Measurements from ENCODE around the gene AGBL4.
A peak's percentile ranks its signal among the peaks of the same experiment; 100 is the strongest.
"Not testable (repeated sequence)": the region's sequence is repeated elsewhere in the genome, so short reads cannot be mapped to it uniquely, and the experiment has no call there.

Gene AGBL4

GRCh38 chr1:50023292-50024159 is at the start of gene AGBL4:
AGBL4 (minus strand) TSS chr1:50023954.
- peak; percentile 51 for DNase-seq

DNA sequence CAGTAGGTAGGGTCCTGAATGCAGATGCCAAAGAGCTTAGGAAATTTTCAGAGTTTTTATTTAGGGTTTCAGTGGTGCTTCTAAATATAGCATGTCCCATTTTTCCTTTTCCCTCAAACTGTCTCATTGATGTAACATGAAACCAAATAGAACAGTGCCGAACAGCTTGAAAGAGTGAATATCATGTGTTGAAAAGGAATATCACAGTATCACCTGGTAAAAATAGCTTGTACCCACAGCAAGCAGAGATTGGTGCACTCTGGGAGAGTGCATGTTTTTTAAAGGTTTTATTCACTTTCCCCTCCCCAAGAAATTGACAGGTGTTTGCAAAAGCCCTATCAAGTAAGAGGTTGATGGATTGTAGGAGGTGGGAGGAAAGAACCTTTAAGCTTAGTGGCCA is 43.1 kb upstream of the AGBL4 start:
- DNase-seq, result no peak

DNA sequence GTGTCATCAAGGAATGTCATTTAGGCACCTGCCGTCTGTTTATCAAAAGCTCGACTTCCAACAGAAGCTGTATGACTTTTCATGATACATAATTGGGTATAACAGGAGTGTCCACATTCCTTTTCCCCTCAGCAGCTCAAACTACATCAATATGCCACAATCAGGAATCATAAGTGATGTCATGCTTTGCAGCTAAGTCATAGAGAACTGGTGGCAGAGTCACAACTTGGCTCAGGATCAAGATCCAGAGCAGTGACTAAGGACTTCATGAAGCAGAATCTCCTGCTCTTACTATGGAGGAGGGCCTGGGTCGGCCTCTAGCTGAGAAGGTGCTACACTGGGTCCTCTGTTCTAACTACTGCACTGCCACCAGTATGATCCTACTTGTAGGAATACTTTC is 36.5 kb upstream of the AGBL4 start:
- DNase-seq, result peak; percentile 49

DNA sequence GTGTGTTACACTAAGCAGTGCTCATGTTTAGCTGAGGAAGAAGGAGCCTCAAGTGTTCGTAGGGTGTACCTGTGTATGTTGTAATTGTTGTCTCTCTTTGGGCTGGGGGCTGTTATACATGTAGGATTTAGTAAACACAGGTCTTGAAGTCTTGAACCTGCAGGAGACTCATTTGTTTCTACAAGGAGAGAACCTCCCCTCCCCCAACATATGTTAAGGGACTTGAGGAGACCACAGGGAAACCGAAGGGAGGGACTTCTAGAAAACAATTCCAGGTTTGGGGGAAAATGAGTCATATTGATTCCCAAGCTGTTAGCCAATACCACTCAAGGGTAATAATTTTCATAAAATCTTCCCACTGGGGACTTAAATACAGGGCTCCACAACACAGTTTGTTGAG is 25.0 kb upstream of the AGBL4 start:
- peak; percentile 1 for DNase-seq

- peak; percentile 5 for DNase-seq
These were observed 24.4 kb upstream of the AGBL4 start for GRCh38 chr1:50047916-50048694.

DNA sequence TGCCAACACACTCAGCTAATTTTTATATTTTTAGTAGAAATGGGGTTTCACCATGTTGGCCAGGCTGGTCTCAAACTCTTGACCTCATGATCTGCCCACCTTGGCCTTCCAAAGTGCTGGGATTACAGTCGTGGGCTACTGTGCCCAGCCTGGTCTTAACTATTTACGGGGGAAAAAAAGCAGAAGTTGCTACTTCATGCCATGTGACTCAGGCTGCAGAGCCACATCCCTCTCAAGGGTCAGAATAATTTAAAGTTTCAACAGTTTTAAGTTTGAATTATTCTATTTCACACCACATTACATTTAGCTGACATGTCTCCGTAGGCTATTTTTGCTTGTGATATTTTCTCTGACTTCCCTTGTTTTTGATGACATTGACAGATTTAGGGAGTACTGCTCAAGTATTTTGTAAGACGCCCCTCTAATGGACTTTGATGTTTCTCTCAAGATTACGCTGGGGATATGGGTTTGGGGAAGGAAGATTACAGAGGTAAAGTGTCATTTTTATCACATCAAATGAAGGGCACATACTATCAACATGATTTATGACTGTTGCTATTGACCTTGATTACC is 14.6 kb upstream of the AGBL4 start:
- no peak for DNase-seq

DNA sequence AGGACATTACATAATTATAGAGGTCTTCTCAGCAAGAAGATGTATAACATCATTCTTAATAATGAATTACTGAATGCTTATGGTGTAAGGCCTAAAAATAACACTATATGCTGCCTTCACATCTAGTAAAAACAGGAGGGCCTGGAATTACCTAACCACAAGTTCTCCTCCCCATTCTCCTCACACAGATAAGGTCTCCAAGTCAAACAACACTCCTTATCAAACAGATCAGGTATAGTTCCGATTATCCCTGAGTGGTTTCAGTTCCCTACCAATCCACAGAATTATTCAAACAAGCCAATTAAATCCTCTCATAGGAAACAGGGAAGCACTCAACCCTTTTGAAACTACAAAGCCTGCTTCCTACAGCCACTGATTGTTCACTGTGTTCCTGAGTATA is 4.0 kb upstream of the AGBL4 start:
- DNase-seq, result no peak

- DNase-seq, result no peak
These were observed 28.0 kb downstream of the AGBL4 start for GRCh38 chr1:49995734-49996133.

GRCh38 chr1:49971088-49971487 is 52.7 kb downstream of the AGBL4 start:
- DNase-seq, result no peak

GRCh38 chr1:49951385-49951784 is 72.4 kb downstream of the AGBL4 start:
- DNase-seq, result no peak

DNA sequence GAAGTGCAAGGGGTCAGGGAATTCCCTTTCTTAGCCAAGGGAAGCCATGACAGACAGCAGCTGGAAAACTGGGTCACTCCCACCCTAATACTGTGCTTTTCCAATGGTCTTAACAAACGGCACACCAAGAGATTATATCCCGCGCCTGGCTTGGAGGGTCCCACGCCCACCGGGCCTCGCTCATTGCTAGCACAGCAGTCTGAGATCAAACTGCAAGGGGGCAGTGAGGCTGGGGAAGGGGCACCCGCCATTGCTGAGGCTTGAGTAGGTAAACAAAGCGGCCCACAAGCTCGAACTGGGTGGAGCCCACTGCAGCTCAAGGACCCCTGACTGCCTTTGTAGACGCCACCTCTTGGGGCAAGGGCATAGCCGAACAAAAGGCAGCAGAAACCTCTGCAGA is 108.5 kb downstream of the AGBL4 start:
- not testable (repeated sequence) for DNase-seq

DNA sequence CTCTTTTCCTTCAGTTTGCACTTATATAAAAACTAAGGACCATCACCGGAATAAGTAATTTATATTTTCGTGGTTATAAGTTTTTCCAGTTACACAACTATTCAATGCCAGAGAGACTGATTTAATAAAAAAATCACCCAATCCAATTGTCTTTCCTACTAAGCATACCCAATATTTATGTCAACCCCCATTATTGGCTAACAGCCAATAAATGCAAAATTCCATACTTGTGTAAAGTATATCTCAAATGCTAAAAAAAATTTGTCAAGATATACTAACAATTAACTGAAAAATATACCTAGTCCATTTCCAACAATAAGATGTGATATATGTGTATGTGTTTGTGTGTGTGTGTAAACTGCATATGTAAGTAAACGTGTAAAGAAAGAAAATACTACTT is 117.4 kb downstream of the AGBL4 start:
- no peak for DNase-seq

DNA sequence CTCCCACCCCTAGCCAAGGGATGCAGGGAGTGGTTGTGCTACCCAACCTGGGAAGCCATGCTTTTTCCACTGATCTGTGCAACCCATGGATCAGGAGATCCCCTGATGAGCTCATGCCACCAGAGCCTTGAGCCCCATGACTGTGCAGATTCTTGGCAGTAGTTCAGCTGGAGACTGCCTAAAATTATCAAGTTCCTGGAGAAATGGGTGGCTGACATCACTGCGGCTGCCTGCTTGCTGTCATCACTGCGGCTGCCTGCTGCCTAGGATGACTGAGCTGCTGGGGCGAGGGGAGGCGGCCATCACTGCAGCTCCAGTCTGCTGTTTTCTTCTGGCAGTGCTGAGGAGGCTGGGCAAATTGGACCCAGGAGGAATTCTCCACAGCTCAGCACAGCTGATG is 159.2 kb downstream of the AGBL4 start:
- peak; percentile 1 for DNase-seq

DNA sequence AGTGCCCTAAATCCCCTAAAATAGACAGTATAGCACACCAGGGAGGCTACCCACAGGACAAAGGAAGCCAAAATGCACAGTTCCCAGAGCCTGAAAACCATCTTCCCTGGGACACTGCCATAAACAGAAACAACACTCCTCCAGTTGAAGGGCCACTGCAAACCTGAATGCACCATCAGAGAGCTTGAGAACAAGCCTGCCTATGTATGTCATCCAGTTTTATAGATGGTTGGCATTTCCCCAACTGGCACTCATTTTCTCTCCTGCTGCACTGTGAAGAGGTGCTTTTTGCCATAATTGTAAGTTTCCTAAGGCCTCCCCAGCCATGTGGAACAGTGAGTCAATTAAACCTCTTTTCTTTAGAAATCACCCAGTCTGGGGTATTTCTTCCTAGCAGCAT is 169.0 kb downstream of the AGBL4 start:
- DNase-seq, result no peak

GRCh38 chr1:49842596-49842995 is 181.2 kb downstream of the AGBL4 start:
- DNase-seq, result no peak

GRCh38 chr1:49841767-49842166 is 182.0 kb downstream of the AGBL4 start:
- no peak for DNase-seq

- DNase-seq, result no peak
These were observed 199.5 kb downstream of the AGBL4 start for GRCh38 chr1:49824261-49824660.

GRCh38 chr1:49817681-49818080 is 206.1 kb downstream of the AGBL4 start:
- DNase-seq, result no peak

DNA sequence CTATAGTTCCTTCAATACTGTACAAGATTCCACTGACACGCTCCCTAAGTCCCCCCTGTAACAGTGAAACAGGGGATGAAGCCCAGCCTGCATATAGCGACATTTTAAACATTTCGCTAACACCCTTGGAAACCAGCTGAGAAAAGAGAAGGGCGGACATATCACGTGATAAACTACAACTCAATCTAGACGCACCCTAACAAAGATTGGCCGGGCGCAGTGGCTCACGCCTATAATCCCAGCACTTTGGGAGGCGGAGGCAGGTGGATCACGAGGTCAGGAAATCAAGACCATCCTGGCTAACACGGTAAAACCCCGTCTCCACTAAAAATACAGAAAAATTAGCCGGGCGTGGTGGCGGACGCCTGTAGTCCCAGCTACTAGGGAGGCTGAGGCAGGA is 236.7 kb downstream of the AGBL4 start:
- DNase-seq, result not testable (repeated sequence)

- DNase-seq, result no peak
These were observed 258.7 kb downstream of the AGBL4 start for GRCh38 chr1:49765034-49765433.

GRCh38 chr1:49738118-49738517 is 285.6 kb downstream of the AGBL4 start:
- DNase-seq, result not testable (repeated sequence)

DNA sequence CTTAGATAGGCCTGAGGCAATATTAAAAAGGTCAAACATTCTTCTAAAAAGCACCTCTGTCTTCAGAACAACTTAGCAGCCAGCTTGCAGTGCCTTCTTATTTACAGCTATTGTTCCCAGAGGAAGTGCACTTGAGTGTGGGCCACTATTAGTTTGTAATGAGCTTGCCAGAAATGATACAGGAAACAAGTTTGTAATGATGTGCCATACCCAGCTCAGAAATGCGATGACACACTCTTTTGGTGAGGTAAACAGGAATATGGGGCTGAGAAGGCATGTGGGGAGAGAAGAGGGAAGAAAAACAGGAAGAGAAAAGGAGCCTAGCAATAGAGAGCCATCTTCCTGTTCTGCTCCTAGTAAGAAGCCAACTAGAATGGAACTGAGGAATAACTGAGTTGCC is 295.4 kb downstream of the AGBL4 start:
- no peak for DNase-seq

DNA sequence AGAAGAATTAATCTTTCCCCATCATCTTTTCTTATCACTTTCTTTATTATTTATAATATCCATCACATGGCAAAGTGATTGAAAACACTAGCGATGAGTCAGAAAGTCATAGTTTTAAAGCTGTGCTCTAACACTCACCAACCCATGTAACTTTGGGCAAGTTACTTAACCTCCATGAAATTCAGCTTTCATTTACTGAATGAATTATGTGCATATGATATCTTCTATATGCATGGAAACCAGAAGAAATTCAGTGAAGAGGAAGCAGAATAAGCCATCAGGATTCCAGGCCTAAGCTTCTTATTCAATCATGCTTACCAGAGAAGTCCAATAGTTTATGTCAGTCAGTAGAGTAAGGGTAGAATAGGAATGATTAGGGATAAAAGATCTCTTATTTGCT is 300.1 kb downstream of the AGBL4 start:
- no peak for DNase-seq

All from fibroblast of skin of right biceps (primary cell).